PC-9 (cell line): ENCODE data around the gene HBEGF.

ENCODE experiments used
- CTCF ChIP-seq: fragments of 200-600 bp; sonication (generic); conservative IDR thresholded peaks from 2 replicates; pipeline ENCODE4 v1.6.1; 2017; ENCODE audit warnings: mixed run types, antibody characterized with exemption, mild to moderate bottlenecking, moderate library complexity
- EZH2 ChIP-seq: fragments of 200-600 bp; sonication (generic); IDR thresholded peaks from 2 replicates; pipeline ENCODE4 v1.8.0; 2017; ENCODE audit warnings: antibody characterized with exemption, low read depth

GRCh38 chr5:140382866-140383265 lies 36.5 kb upstream of the HBEGF start:
- TF ChIP-seq CTCF (no peak), EZH2 (no peak)
